HL-60 (cell line): ENCODE data around the gene PAQR8.

Experiments used
- GABPA ChIP-seq: IDR thresholded peaks from 2 replicates; pipeline ENCODE4 v1.6.1; 2012; ENCODE audit warnings: low read depth
- POLR2AphosphoS5 ChIP-seq: IDR thresholded peaks from 2 replicates; pipeline ENCODE4 v1.6.1; 2012; ENCODE audit warnings: low read depth
- SPI1 ChIP-seq: IDR thresholded peaks from 2 replicates; pipeline ENCODE4 v1.6.1; 2012; ENCODE audit warnings: low read depth, mild to moderate bottlenecking, borderline replicate concordance
- TF ChIP-seq, protein P1 (sequence below): IDR thresholded peaks from one replicate; pipeline ENCODE4 v1.5.1; 2011; ENCODE audit warnings: low read length, control low read depth, inconsistent platforms; ENCODE audit not compliant: insufficient read depth
- TF ChIP-seq, protein P2 (sequence below): IDR thresholded peaks from 2 replicates; pipeline ENCODE4 v1.6.1; 2012; ENCODE audit warnings: low read depth; ENCODE audit not compliant: insufficient replicate concordance

DNA sequence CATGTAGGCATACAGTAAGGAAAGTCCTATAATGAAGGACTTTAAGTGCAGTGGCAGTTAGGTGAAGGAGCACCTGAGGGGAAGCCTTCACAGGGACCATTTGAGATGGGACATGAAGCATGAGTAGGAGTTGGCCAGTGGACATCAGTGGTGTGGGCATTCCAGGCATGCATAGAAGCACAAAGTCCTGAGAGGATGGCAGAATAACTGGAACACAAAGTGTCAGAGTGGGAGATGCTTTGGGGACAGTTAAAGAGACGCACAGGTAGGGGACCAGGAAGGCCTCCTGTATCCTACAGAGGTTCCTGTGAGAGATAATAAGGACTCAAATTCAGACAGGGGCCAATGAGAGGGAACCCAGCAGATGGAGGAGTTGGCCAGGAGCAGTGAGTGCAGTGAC is 31.8 kb downstream of the PAQR8 start:
- TF ChIP-seq, protein P1, sequence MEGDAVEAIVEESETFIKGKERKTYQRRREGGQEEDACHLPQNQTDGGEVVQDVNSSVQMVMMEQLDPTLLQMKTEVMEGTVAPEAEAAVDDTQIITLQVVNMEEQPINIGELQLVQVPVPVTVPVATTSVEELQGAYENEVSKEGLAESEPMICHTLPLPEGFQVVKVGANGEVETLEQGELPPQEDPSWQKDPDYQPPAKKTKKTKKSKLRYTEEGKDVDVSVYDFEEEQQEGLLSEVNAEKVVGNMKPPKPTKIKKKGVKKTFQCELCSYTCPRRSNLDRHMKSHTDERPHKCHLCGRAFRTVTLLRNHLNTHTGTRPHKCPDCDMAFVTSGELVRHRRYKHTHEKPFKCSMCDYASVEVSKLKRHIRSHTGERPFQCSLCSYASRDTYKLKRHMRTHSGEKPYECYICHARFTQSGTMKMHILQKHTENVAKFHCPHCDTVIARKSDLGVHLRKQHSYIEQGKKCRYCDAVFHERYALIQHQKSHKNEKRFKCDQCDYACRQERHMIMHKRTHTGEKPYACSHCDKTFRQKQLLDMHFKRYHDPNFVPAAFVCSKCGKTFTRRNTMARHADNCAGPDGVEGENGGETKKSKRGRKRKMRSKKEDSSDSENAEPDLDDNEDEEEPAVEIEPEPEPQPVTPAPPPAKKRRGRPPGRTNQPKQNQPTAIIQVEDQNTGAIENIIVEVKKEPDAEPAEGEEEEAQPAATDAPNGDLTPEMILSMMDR, result no peak
- TF ChIP-seq GABPA (no peak), POLR2AphosphoS5 (no peak), SPI1 (no peak)
- TF ChIP-seq, protein P2, sequence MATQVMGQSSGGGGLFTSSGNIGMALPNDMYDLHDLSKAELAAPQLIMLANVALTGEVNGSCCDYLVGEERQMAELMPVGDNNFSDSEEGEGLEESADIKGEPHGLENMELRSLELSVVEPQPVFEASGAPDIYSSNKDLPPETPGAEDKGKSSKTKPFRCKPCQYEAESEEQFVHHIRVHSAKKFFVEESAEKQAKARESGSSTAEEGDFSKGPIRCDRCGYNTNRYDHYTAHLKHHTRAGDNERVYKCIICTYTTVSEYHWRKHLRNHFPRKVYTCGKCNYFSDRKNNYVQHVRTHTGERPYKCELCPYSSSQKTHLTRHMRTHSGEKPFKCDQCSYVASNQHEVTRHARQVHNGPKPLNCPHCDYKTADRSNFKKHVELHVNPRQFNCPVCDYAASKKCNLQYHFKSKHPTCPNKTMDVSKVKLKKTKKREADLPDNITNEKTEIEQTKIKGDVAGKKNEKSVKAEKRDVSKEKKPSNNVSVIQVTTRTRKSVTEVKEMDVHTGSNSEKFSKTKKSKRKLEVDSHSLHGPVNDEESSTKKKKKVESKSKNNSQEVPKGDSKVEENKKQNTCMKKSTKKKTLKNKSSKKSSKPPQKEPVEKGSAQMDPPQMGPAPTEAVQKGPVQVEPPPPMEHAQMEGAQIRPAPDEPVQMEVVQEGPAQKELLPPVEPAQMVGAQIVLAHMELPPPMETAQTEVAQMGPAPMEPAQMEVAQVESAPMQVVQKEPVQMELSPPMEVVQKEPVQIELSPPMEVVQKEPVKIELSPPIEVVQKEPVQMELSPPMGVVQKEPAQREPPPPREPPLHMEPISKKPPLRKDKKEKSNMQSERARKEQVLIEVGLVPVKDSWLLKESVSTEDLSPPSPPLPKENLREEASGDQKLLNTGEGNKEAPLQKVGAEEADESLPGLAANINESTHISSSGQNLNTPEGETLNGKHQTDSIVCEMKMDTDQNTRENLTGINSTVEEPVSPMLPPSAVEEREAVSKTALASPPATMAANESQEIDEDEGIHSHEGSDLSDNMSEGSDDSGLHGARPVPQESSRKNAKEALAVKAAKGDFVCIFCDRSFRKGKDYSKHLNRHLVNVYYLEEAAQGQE, result no peak
